Activated T-helper 1 cell treated with anti-CD3 and anti-CD28 coated beads, Interleukin-2, amount 50 U/mL, for 16 hours (primary cell): Measurements from ENCODE around the gene SOX14.

Experiments used
- DNase-seq, 2 donors: peaks; one replicate each; pipeline ENCODE4 v3.0.0-alpha.2; 2020; ENCODE audit warnings: low read depth in 1 of 2, low spot score in 1 of 2

SOX14 gene

DNA sequence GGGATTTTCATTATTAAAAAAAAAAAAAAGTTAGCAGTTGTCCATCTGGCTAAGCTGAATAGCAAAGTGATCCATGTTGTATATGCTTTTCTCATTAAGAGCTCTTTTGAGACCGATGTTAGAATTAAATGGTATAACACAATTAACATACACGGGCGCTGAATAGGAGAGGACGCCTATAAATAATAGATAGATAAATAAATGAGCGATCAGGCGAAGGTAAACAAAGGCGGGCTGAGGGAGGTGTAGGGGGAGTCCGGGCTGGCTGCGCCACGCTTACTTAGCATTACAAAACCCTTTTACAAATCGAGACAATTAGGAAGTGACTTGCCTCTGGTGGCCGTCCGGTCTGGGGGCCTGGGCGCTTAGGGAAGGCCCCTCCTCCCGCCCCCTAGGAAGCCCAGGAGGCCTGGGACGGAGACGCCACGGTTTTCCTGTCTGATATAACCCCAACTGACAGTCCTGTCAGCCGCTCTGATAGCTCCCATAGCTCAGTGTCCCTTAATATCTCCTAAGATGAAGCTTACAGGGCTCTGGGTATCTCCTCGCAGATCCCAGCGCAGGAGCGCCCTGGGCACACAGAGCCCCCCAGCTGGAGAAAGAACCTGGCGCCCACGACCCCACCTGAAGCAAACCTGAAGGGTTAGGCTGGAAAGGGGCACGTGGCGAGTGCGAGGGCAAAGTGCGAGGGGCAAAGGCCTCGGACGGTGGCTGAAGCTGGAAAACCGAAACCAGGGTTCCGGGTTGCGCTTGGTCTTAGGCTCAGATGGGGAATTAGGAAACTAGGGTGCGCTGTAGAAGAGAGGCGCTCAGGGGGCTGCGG lies 3.6 kb downstream of the SOX14 start:
- no peak for DNase-seq

DNA sequence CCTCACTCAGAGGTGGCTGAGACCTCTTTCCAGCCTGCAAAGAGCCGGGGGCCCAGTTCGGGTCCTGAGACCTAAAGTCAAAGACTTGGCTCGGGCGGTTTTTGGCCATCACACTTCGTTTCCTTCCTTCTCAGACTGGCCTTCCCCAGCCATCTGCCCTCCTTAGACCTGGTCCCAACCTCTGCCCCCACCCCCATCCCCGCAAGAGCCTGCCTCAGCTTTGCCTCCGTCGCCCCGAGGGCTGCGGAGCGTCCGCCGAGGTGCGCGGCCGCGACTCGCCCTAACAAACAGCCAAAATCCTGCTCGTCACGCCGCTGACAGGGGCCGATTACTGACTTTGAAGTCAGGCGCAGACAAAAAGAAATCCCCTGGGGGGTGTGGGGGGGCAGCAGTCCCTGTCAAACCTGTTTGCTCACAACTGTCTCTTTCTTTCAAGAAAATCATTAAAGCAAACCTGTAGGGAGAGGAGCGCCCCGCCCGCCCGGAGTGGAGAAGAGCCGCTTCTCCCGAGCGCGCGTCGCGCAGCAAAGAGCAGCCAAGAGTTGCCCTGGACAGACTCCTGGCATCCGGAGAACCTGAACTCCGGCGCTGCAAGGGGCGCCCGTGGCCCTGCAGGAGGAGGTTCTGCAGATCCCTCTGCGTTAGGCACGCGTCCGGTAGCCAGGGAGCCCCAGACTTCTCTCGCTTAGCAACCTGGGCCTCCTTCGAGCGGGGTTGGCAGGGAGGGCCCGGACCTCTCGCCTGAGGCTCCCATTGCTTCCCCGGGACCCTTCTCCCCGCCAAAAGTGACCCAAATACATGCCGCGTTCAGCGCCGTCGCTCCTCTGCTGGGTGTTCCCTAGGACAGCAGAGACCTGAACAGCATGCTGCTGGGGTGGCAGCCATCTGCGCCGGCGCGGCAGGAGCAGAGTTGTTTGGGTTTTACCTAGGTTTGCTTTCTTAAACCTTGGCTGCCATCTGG lies 4.5 kb downstream of the SOX14 start:
- no peak for DNase-seq

DNA sequence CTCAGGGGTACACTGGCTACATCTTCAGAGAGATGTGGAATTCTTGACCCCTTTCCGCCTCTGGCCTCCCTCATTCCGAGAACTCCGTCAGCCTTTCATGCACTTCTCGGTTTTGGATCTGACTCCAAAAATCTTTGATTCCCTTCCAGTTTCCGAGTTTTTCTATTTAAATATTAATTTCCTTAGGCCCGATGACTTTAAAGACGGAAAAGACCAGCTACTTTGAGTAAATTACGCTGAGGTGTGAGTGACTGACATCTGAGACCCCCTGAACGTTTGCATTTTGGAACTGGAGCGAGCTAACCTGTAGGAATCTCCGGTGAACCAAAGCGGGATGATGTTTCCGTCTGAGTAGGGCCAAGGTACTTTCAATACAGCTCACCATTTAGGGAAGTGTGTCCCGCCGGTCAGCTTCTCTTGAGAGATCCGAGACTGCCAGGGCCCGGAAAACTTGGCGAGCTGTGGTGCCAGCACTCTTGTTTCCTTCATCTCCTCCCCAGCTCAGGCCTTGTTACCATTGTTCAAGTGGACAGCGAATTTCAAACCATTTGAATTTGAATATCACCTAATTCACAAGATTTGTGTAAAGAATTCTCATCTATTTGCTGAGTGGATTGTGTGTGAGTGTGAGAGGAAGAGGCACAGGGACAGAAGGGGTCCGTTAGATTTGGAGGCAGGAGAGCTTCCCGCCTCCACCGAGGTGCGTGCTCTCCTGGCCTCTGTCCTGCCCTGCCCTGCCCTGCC lies 5.4 kb downstream of the SOX14 start:
- no peak for DNase-seq

DNA sequence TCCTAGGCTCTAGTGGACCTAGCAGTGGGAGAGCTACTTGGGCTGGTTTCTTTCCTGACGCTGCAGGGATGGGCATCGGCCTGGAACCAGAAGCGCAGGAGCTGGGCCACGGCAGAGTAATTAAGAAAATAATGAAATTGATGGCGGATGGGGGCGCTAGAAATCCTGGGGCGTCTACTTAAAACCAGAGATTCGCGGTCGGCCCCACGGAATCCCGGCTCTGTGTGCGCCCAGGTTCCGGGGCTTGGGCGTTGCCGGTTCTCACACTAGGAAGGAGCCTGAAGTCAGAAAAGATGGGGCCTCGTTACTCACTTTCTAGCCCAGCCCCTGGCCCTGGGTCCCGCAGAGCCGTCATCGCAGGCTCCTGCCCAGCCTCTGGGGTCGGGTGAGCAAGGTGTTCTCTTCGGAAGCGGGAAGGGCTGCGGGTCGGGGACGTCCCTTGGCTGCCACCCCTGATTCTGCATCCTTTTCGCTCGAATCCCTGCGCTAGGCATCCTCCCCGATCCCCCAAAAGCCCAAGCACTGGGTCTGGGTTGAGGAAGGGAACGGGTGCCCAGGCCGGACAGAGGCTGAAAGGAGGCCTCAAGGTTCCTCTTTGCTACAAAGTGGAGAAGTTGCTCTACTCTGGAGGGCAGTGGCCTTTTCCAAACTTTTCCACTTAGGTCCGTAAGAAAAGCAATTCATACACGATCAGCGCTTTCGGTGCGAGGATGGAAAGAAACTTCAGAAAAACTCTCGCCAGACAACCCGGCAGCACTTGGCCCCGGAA lies 6.1 kb downstream of the SOX14 start:
- no peak for DNase-seq

DNA sequence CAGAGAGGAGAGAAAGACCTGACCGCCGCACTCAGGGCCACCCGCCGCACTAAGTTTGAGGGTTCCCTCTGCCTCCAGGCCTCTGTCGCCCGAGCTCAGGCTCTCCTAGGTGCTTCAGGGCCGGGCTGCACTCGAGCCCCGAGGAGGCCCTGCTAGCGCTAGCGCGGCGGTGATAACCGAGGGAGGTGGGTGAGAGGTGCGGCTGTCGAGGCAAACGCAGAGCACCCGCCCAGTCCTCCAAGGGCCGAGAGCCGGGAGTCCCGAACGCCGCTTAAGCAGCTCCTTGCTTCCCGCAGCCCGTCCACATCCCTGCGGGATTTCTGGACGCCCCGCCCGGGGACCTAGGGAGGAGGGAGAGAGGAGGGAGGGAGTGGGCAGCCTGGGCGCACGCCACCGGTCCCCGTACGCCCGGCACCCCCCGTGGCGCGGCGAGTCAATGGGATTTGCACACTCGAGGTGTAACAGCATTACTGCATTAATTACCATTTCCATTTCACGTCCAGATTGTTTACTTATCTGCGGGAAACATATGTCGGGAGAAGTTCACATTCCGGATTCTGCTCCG lies 6.8 kb downstream of the SOX14 start:
- no peak for DNase-seq

DNA sequence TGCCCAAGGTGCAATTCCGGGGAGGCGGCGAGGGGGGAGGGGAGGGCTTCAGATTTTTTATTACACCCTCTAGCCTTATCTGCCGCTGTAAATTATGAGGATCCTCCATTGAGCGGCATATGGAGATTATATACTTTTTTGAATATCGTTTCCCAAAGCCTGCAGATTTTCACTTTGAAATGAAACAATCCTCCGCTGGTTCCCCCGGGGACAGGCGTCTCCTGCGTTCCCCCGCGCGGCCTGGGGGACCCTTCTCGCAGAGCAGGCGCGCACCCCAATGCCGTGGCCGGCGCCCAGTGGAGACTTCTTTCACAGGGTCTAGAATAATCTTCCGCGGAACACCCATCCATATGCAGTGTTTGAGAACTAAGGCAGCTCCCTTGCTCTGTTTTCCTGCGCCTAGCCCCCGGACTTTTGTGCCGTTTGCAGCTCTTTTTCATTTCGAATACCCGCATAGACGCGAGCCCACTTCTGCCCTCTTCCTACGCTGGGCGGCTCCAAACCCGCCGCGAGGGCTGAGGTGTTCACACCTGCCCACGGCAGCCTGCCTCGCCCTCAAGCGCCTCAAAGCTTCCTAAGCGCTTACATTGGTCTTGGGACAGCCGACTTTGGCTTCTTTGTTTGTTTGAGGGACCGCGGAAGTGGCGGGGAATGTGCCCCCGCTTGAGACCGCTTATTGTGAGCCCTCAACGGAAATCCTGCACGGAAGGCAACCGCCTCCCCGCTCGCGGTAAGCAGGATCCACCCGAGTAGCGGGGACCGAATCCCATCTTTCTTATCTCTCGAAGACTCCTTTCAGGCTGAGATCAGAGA lies 7.5 kb downstream of the SOX14 start:
- DNase-seq: no peak

DNA sequence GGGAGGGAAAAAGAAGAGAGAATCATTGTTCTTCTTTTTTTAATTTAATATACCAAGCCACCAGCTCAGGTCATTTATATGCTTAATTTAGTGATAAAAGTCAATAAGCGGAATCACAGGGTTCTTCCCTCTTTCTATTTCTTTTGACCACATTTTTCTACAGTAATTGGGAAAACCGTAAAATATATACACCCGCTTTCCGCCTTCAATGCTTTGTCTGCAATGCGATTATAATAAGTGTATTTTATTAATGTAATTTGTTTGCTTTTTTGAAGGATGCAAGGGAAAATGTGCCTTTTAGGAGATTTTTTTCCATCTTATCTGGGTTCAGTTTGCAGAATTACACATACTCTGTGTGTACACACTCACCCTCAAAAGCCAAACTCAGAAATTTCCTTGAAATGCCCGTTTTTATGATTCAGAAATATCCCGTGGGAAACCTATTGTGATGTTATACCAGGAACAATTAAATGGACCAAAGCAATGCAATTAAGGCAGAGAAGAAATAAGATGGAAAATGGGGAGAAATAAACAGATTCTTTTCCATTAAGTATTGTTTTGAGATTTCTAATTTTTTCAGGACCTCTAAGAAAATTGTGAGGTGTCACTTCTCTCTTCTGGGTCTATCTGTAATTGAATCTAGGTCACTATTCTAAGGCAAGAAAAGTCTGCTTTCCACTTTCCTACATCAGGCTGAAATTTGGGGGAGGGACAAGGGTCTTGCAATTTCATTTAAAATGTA lies 8.3 kb downstream of the SOX14 start:
- DNase-seq: no peak

DNA sequence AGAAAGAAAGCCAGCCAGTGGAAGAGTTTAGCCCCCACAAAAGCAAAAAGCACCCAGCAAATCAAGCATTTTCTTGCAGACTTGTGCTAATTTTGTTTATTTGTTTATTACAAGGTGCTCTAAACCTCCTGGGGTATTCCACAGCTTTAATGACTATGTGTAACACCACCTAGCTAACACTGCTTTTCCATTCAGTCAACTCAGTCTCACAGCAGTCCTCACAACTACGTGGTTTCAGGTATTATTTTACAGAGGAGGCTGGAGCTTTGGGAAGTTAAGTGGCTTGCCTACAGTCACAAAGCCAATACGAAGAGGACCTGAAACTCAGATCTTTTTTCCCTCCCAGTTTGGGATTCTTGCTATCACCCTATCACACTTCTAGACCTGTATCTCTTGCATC lies 14.8 kb downstream of the SOX14 start:
- DNase-seq: no peak

DNA sequence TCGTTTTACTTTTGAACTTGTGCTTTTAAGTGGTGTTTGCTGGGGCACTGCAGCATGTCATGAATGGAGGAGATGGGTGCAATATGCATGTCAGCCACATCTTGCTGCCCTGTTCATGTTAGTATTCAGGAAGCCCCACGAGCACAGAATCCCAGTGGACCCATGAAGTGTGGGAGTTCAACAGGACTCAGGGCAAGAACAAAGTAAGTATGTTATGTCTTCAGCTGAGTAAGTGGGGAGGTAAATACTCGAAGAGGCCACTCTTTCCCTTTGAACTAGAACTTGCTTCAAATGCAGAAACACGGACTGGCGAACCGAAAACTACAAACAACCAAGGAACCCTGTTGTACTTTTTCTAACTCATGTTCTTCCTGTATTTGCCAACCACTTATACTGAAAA lies 23.4 kb downstream of the SOX14 start:
- no peak for DNase-seq

DNA sequence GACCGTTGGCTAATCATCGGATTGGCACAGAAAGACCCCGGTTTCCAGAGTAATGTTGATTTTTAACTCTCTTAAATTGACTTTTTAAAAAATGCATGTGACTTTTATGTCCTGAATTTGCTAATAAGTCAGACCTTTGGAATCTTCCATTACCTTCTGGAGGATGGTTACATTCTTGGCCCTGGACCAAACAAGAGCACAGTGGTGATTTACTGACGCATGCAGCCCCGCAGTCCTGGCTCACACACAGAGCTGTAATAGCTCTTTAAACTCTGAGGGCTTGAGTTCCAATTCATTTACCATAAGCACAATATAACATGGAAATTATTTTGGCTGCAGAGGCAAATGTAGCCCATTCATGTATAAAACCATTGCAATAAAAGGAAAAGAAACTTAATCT lies 25.1 kb downstream of the SOX14 start:
- DNase-seq: no peak

DNA sequence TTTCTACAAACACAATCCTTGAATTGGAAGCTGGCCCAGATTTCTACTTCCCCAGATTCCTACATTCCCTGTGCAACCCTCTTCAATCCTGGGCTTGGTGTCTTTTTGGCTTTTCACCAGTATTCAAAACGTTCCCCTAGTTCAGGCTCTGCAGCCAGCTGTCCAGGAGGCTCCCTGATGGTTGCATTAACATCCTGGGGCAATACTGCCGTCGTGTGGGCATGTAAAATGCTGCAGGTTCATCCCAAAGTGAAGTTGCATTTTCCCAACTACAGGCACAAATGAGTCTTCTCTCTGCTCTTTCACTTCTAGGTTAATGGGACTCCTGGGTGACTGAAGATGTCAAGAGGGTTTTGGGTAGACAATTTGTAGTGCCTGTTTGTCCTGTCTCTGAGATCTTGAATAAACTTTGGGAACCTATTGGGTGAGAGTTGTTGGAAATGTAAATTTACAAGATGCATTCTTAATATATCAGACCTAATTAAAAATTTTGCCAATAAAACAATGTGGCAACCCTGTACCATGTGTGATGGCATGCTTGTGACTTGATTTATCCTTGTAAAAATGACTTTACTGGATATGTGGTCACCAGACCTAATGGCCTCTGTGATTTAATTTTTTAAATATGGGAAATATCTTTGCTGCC lies 28.6 kb downstream of the SOX14 start:
- no peak for DNase-seq

DNA sequence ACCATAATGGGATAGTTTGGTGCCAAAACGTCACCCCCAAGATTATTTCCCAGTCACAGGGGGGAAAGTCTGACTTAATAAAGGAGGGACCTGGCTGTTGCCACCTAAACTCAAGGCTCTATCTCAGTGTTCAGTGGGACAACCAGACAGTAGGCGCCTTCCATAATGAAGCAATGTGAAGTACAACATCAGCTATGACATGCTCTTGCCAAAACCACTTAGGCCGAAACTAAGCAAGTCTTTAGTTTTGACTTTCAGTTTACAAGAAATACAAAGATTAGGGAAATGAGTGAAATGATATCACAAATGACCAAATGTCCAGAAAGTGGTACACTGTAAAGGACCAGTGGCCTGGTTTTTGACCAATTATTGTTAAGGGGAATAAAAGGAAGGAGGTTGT lies 32.9 kb downstream of the SOX14 start:
- DNase-seq: no peak

DNA sequence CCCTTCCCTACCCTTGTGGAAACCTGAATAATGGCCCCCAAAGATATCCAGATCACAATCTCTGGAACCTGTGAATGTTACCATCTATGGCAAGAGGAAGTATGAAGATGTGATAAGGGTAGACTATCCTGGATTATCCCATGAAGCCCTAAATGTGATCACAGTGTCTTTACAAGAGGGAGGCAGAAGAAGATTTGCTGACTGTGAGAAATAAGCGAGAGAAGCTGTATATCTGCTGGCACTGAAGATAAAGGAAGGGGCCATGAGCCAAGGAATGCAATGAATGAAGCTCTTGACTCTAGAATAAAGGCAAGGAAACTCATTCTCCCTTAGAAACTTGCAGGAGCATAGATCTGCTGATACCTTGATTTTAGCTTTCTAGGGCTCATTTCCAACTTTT lies 39.1 kb downstream of the SOX14 start:
- no peak for DNase-seq

DNA sequence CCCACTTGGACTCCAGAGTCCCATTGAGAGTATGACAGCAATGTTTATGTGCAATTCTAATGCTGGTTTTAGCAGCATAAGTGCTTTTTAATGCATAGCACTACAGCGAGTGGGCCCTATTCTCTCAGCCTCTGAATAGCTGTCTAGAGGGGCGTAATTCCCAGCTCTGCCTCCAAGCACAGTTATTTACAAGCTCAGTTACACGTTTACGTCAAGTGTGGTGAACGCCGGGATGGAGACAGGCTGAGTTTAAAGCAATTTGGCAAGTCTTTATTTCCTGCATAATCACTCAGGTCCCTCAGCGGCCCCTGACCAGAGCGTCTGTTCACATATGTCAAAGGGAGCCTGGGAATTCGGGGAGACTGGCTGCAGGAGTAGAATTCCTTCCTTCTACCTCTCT lies 43.9 kb downstream of the SOX14 start:
- DNase-seq: no peak

DNA sequence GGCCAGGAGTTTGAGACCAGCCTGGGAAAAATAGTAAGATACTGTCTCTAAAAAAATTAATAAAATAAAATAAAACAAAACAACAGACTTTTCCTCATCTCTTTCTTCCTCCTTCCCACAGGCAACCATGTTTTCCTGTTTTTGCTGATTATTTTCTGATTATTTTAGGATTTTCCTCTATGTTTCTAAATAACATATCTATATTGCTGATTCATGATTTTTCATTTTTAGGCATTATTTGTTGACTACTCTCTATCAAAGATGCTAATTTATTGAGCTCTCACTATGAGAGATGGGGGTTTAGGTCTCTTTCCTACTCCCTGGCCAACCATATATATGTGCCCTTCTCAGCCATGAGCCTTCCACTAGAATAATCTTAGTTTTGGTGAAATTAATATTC lies 45.4 kb downstream of the SOX14 start:
- DNase-seq: no peak

DNA sequence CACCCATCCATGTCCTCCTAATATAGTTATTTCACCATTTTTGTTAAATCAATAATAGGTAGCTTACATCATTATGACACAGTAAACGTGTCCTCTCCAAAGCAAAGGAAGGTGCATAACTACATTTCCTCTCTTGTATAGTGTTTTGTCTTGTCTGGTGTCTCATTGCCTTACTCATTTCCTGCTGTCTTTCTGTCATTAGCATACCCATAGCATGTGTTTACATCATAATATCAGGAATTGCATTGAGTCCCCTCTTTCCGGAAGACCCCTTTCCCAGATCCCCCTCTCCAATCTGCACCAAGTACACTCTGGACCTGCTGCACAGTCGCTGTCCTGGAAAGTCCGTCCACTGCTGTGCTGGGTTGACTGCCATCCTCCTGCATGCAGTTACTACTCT lies 47.9 kb downstream of the SOX14 start:
- DNase-seq: no peak

DNA sequence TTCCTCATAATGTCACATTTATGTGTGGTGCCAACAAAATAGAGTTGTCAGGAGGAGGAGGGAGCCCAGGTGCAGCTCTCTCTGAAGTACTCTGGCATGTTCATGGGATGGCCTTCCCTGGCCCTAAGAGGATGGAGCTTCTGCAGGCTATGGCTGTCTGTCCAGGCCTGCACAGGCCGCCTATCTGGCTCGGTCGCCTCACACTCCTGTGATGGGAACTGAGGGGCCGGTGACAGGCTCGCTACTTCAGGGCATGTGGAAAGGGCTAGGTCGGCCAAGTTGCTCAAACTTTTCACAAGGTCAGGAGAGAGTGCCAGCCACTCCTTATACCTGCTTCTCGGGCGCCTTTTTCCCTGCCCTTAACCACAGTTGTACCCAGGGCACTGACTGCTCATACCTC lies 51.1 kb downstream of the SOX14 start:
- no peak for DNase-seq
